Vein endothelial cell (primary cell): ENCODE results near the gene CENPN. TPM values are rescaled to one million over a fixed set of nuclear protein-coding genes. Genes with fewer than 3 reads are reported as not detected.

ENCODE experiments used
- small RNA-seq: library from RNA; depleted of rRNA; stranded (forward); fragments of <200 nt; gene quantifications from one replicate; pipeline ENCODE3, GENCODE V24; 2012
- total RNA-seq: library from RNA; depleted of rRNA; stranded (reverse); fragments of >200 nt; gene quantifications from 2 replicates; pipeline ENCODE4 v1.2.3, GENCODE V29; 2012

Gene CENPN
- total RNA-seq = 34.0 and 56.6 TPM in 2 replicates

GRCh38 chr16:81006813-81007695 lies at the start of gene CENPN, which contains the start of gene CMC2:
CENPN (plus strand) TSS chr16:81007214; CDS start chr16:81011940, 4,726 bp downstream.
CMC2 (minus strand) TSS chr16:81006885; CDS start chr16:80997394, 9,491 bp downstream.

GRCh38 chr16:81035398-81035974 lies 28.5 kb downstream of the CENPN start, which contains the start of gene ATMIN:
ATMIN (plus strand) TSS chr16:81035842; CDS start chr16:81035871, 29 bp downstream.

GRCh38 chr16:81077076-81077940 lies 70.3 kb downstream of the CENPN start, which contains the start of gene C16orf46:
C16orf46 (minus strand) TSS chr16:81077238; CDS start chr16:81063955, 13,283 bp downstream.

Small RNA genes lying within 50 kb of the gene (small RNA-seq; reads per million reads assigned to genes)
- gene AC092718.3 = not detected

Other genes with a start within 250 kb of the CENPN start
- 41.5 and 49.9 TPM in 2 replicates for gene CDYL2, start 202.6 kb upstream of the CENPN start, total RNA-seq
- gene CMC2, start 329 bp upstream of the CENPN start, total RNA-seq = 31.7 and 47.5 TPM in 2 replicates
- gene ATMIN, start 28.6 kb downstream of the CENPN start, total RNA-seq = 34.6 and 46.1 TPM in 2 replicates
- gene C16orf46, start 70.0 kb downstream of the CENPN start, total RNA-seq = 0.10 TPM in 1 of 2 replicates, not detected in the other
- gene GCSH, start 89.2 kb downstream of the CENPN start, total RNA-seq = 7.2 and 16.2 TPM in 2 replicates
- gene BCO1, start 231.5 kb downstream of the CENPN start, total RNA-seq = 0.19 TPM in 1 of 2 replicates, not detected in the other